SK-N-SH (cell line): Measurements from ENCODE around the gene RPH3AL. TPM values are rescaled to one million over a fixed set of nuclear protein-coding genes. Genes with fewer than 3 reads are reported as not detected.

Source experiments
- CTCF ChIA-PET: fragments of 300-600, 350-600 bp; formaldehyde crosslinking; extraction: SDS; loops from one replicate; lab custom pipeline; 2021; lab: Yijun Ruan, JAX
- POLR2A ChIA-PET: fragments of 350-600 bp; sonication (Branson Sonifier 250); formaldehyde crosslinking; extraction: SDS; loops from one replicate; lab custom pipeline; 2020; ENCODE audit warnings: antibody characterized with exemption, inconsistent platforms; lab: Yijun Ruan, JAX
- DNase-seq: peaks from one replicate; pipeline ENCODE4 v3.0.0; 2012
- H2AFZ ChIP-seq: fragments of 200-600 bp; sonication (generic); 2 replicates; pipeline ENCODE4 v1.8.1; 2016; ENCODE audit warnings: antibody characterized with exemption, mild to moderate bottlenecking, low read depth
- H3F3A ChIP-seq: fragments of 200-600 bp; sonication (generic); replicated peaks from 2 replicates; pipeline ENCODE3; 2016; ENCODE audit warnings: antibody characterized with exemption, mild to moderate bottlenecking; ENCODE audit not compliant: insufficient read depth
- H3K27ac ChIP-seq, 2 experiments: fragments of 200-500 bp in 1 of 2; fragments of 200-600 bp in 1 of 2; sonication (Bioruptor generic) in 1 of 2; sonication (generic), shearing (Covaris generic) in 1 of 2; 2 replicates each; pipeline versions ENCODE4 v1.5.1 to v1.6.1; 2014 to 2016; ENCODE audit warnings: low read depth in 2 of 2, inconsistent platforms in 1 of 2, low read length in 1 of 2, mild to moderate bottlenecking in 1 of 2, mixed read lengths in 1 of 2
- H3K27me3 ChIP-seq: fragments of 200-600 bp; sonication (generic), shearing (Covaris generic); 2 replicates; pipeline ENCODE4 v1.6.1; 2016; ENCODE audit warnings: mixed run types; ENCODE audit not compliant: insufficient read depth
- H3K36me3 ChIP-seq, 2 experiments: fragments of 200-500 bp in 1 of 2; fragments of 200-600 bp in 1 of 2; sonication (Bioruptor generic) in 1 of 2; sonication (generic) in 1 of 2; replicated peaks in 1 of 2; 2 replicates each; pipeline versions ENCODE3 to v1.5.1; 2014 to 2016; ENCODE audit warnings: low read length in 1 of 2, mild to moderate bottlenecking in 1 of 2; ENCODE audit not compliant: insufficient read depth in 2 of 2, control insufficient read depth in 1 of 2
- H3K4me1 ChIP-seq, 2 experiments: fragments of 200-500 bp in 1 of 2; fragments of 200-600 bp in 1 of 2; sonication (Bioruptor generic) in 1 of 2; sonication (generic), shearing (Covaris generic) in 1 of 2; 2 replicates each; pipeline versions ENCODE4 v1.5.1 to v1.6.1; 2014 to 2016; ENCODE audit warnings: low read depth in 1 of 2, low read length in 1 of 2, mixed run types in 1 of 2; ENCODE audit not compliant: insufficient read depth in 2 of 2, control insufficient read depth in 1 of 2
- H3K4me2 ChIP-seq: fragments of 200-600 bp; sonication (generic), shearing (Covaris generic); 2 replicates; pipeline ENCODE4 v1.6.1; 2017; ENCODE audit warnings: mixed run types
- H3K4me3 ChIP-seq, 2 experiments: fragments of 200-500 bp in 1 of 2; fragments of 200-600 bp in 1 of 2; sonication (Bioruptor generic) in 1 of 2; sonication (generic), shearing (Covaris generic) in 1 of 2; 2 replicates each; pipeline versions ENCODE4 v1.5.1 to v1.8.1; 2014 to 2016; ENCODE audit warnings: low read depth in 2 of 2, inconsistent platforms in 1 of 2, low read length in 1 of 2, mild to moderate bottlenecking in 1 of 2, mixed read lengths in 1 of 2, moderate library complexity in 1 of 2
- H3K79me2 ChIP-seq: fragments of 200-600 bp; sonication (generic); 2 replicates; pipeline ENCODE4 v1.8.1; 2017; ENCODE audit warnings: mild to moderate bottlenecking; ENCODE audit not compliant: insufficient read depth
- H3K9ac ChIP-seq: fragments of 200-600 bp; sonication (generic); 2 replicates; pipeline ENCODE4 v1.6.1; 2017; ENCODE audit warnings: mixed run types
- H3K9me2 ChIP-seq: fragments of 200-600 bp; sonication (generic); 2 replicates; pipeline ENCODE4 v1.6.1; 2017; ENCODE audit warnings: mixed run types
- H3K9me3 ChIP-seq: fragments of 200-600 bp; sonication (generic); 2 replicates; pipeline ENCODE4 v1.6.1; 2017; ENCODE audit warnings: mixed run types, mild to moderate bottlenecking, moderate library complexity
- H4K20me1 ChIP-seq: fragments of 200-600 bp; sonication (generic); 2 replicates; pipeline ENCODE4 v1.6.1; 2017; ENCODE audit warnings: mild to moderate bottlenecking, mixed run types; ENCODE audit not compliant: insufficient read depth
- CHD2 ChIP-seq: fragments of 150-350 bp; IDR thresholded peaks from 2 replicates; pipeline ENCODE4 v1.6.1; 2018; ENCODE audit warnings: low read length; ENCODE audit not compliant: partially characterized antibody
- ELF1 ChIP-seq: IDR thresholded peaks from 2 replicates; pipeline ENCODE4 v1.4.0; 2012
- EP300 ChIP-seq, 2 experiments: IDR thresholded peaks; 2 replicates each; pipeline versions ENCODE4 v1.4.0 to v1.6.1; 2012; ENCODE audit warnings: borderline replicate concordance in 1 of 2, low read depth in 1 of 2, low read length in 1 of 2
- EZH2phosphoT487 ChIP-seq: fragments of 200-600 bp; sonication (generic); IDR thresholded peaks from 2 replicates; pipeline ENCODE4 v1.6.1; 2017; ENCODE audit warnings: low read depth, mixed run types, mild to moderate bottlenecking, antibody characterized with exemption, moderate library complexity, borderline replicate concordance
- GATA2 ChIP-seq: sonication (generic); formaldehyde crosslinking; IDR thresholded peaks from 2 replicates; pipeline ENCODE4 v1.5.0; 2020; ENCODE audit warnings: mild to moderate bottlenecking, missing genetic modification reagents
- JUND ChIP-seq: IDR thresholded peaks from 2 replicates; pipeline ENCODE4 v1.4.0; 2012
- MEF2A ChIP-seq: IDR thresholded peaks from 2 replicates; pipeline ENCODE4 v1.4.0; 2012; ENCODE audit warnings: low read depth, borderline replicate concordance
- MXI1 ChIP-seq: IDR thresholded peaks from 2 replicates; pipeline ENCODE4 v1.6.1; 2012; ENCODE audit warnings: mild to moderate bottlenecking, low read depth, low read length, improper control_type of control experiment
- NFIC ChIP-seq: IDR thresholded peaks from 2 replicates; pipeline ENCODE4 v1.4.0; 2012; ENCODE audit warnings: borderline replicate concordance
- NRF1 ChIP-seq: IDR thresholded peaks from 2 replicates; pipeline ENCODE4 v1.6.1; 2012; ENCODE audit warnings: low read depth, mild to moderate bottlenecking, low read length
- RAD21 ChIP-seq: IDR thresholded peaks from 2 replicates; pipeline ENCODE4 v1.6.1; 2012; ENCODE audit warnings: mild to moderate bottlenecking, low read length
- RFX5 ChIP-seq: IDR thresholded peaks from 2 replicates; pipeline ENCODE4 v1.6.1; 2012; ENCODE audit warnings: mild to moderate bottlenecking, improper control_type of control experiment, low read length
- RXRA ChIP-seq: IDR thresholded peaks from 2 replicates; pipeline ENCODE4 v1.4.0; 2012; ENCODE audit warnings: low read depth, mild to moderate bottlenecking, borderline replicate concordance
- TEAD4 ChIP-seq: IDR thresholded peaks from 2 replicates; pipeline ENCODE4 v1.4.0; 2012; ENCODE audit warnings: mild to moderate bottlenecking, borderline replicate concordance; ENCODE audit not compliant: insufficient read depth
- WGBS: methylation state at CpG from one replicate; pipeline ENCODE4 v1.1.6; 2017; ENCODE audit warnings: low lambda C conversion rate; 5-methylcytosine and 5-hydroxymethylcytosine counted together
- polyA plus RNA-seq, 3 experiments: library from polyadenylated mRNA; depleted of rRNA; stranded (reverse); fragments of >200 nt; gene quantifications; 2 replicates each; pipeline ENCODE4 v1.2.3, GENCODE V29; 2012
- TF ChIP-seq, protein P1 (sequence below): IDR thresholded peaks from 2 replicates; pipeline ENCODE4 v1.6.1; 2012; ENCODE audit warnings: mild to moderate bottlenecking, low read depth, low read length, moderate library complexity
- TF ChIP-seq, protein P2 (sequence below): IDR thresholded peaks from 2 replicates; pipeline ENCODE4 v1.4.0; 2012; ENCODE audit warnings: low read depth, borderline replicate concordance

RPH3AL gene
- polyA plus RNA-seq, 1 of the 3 experiments (the other 2 are of a cell fraction), result 2.9 TPM

DNA sequence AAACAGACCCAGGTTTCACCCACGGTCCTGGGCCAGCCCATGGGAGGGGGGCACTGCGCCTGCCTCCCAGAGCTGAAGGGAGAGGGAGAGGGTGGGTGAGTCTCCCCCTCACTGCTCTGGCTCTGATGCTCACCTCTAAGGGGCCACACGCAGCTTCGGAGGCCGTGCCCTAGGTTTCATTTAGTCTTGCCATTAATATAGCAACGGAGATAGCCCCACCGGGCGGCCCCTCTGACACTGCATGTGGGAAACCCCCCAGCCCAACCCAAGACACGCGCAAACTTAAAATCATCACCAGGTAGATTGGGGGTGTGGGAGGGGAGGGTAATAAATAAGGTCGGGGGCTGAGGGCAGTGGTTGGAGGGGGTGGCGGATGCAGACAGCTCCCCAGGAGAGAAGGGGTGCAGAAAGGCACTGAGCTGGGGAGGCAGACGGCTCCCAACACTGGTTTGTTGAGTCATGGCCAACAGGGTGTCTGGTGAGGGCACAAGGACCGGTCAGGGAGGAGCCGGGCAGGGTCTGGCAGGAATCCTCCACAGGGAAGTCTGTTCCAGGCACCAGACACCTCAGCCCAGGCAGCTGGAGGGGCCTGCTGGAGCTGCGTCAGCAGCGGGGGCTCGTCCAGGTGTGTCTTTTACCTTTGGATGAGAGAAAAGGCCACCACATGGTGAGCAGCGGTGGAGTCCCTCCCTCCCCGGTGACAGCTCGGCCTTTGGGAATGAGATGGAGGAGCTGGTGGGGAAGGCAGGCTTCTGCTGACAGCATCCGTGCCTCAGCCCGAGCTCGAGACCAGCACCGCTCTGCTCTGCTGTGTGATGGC, 139.1 kb downstream of the RPH3AL start:
- CTCF ChIA-PET, result no interaction called here

More for the DNA sequence above, 139.1 kb downstream of the RPH3AL start:
- Histone ChIP-seq H2AFZ (no peak overlapping the region), H3K36me3 (no peaks in the 10 kb centered on the region), H3K9me2 (no peaks in the 10 kb centered on the region), H3K4me1 (peaks cover 0 to 7% of the 10 kb centered on the region in 2 experiments; a peak in 1 of 4 replicates), H3K27ac (no peak overlapping the region), H3K9me3 (no peaks in the 10 kb centered on the region), H4K20me1 (no peaks in the 10 kb centered on the region), H3K79me2 (no peaks in the 10 kb centered on the region), H3F3A (no peaks in the 10 kb centered on the region), H3K4me2 (no peak overlapping the region), H3K4me3 (no peak overlapping the region), H3K27me3 (no peaks in the 10 kb centered on the region), H3K9ac (no peak overlapping the region)
- POLR2A ChIA-PET, result no interaction called here
- 81% methylated on average over 25 of the region's 25 CpGs for WGBS
- no peak for TF ChIP-seq RAD21
- TF ChIP-seq, protein P1, sequence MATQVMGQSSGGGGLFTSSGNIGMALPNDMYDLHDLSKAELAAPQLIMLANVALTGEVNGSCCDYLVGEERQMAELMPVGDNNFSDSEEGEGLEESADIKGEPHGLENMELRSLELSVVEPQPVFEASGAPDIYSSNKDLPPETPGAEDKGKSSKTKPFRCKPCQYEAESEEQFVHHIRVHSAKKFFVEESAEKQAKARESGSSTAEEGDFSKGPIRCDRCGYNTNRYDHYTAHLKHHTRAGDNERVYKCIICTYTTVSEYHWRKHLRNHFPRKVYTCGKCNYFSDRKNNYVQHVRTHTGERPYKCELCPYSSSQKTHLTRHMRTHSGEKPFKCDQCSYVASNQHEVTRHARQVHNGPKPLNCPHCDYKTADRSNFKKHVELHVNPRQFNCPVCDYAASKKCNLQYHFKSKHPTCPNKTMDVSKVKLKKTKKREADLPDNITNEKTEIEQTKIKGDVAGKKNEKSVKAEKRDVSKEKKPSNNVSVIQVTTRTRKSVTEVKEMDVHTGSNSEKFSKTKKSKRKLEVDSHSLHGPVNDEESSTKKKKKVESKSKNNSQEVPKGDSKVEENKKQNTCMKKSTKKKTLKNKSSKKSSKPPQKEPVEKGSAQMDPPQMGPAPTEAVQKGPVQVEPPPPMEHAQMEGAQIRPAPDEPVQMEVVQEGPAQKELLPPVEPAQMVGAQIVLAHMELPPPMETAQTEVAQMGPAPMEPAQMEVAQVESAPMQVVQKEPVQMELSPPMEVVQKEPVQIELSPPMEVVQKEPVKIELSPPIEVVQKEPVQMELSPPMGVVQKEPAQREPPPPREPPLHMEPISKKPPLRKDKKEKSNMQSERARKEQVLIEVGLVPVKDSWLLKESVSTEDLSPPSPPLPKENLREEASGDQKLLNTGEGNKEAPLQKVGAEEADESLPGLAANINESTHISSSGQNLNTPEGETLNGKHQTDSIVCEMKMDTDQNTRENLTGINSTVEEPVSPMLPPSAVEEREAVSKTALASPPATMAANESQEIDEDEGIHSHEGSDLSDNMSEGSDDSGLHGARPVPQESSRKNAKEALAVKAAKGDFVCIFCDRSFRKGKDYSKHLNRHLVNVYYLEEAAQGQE, result no peak
- no peak for TF ChIP-seq NFIC
- TF ChIP-seq, protein P2, sequence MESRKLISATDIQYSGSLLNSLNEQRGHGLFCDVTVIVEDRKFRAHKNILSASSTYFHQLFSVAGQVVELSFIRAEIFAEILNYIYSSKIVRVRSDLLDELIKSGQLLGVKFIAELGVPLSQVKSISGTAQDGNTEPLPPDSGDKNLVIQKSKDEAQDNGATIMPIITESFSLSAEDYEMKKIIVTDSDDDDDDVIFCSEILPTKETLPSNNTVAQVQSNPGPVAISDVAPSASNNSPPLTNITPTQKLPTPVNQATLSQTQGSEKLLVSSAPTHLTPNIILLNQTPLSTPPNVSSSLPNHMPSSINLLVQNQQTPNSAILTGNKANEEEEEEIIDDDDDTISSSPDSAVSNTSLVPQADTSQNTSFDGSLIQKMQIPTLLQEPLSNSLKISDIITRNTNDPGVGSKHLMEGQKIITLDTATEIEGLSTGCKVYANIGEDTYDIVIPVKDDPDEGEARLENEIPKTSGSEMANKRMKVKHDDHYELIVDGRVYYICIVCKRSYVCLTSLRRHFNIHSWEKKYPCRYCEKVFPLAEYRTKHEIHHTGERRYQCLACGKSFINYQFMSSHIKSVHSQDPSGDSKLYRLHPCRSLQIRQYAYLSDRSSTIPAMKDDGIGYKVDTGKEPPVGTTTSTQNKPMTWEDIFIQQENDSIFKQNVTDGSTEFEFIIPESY, result no peak
- TF ChIP-seq TEAD4, result no peak
- TF ChIP-seq GATA2 (CRISPR knock-in tag), result no peak
- TF ChIP-seq MEF2A, result no peak
- TF ChIP-seq ELF1, result no peak
- no peak for TF ChIP-seq NRF1
- no peak for TF ChIP-seq CHD2
- no peak for TF ChIP-seq MXI1
- TF ChIP-seq RFX5, result no peak
- no peak for TF ChIP-seq EP300 (IDR thresholded peaks at IDR 0.05; ENCODE audit: borderline replicate concordance in 1 of 2, low read depth in 1 of 2, low read length in 1 of 2)
- TF ChIP-seq RXRA, result no peak
- TF ChIP-seq JUND, result no peak
- no peak for TF ChIP-seq EZH2phosphoT487
- no peak for DNase-seq
